LNCaP clone FGC (cell line): ENCODE results near the gene RGS8.

Experiments used
- DNase-seq: peaks from one replicate; pipeline ENCODE4 v3.0.0-alpha.2; 2011; ENCODE audit warnings: low read depth
- H3K4me3 ChIP-seq: 2 replicates; pipeline ENCODE4 v1.5.1; 2011; ENCODE audit warnings: mild to moderate bottlenecking, low read depth, low read length, control low read depth
- CTCF ChIP-seq: IDR thresholded peaks from 2 replicates; pipeline ENCODE4 v1.5.1; 2012; ENCODE audit warnings: mild to moderate bottlenecking; ENCODE audit not compliant: control insufficient read depth, insufficient read depth; ENCODE audit errors: extremely low read depth

The RGS8 gene

GRCh38 chr1:182680901-182681567 lies 3.4 kb downstream of the RGS8 start:
- no peak for TF ChIP-seq CTCF
- no peak overlapping the region for H3K4me3 ChIP-seq
- DNase-seq: no peak

DNA sequence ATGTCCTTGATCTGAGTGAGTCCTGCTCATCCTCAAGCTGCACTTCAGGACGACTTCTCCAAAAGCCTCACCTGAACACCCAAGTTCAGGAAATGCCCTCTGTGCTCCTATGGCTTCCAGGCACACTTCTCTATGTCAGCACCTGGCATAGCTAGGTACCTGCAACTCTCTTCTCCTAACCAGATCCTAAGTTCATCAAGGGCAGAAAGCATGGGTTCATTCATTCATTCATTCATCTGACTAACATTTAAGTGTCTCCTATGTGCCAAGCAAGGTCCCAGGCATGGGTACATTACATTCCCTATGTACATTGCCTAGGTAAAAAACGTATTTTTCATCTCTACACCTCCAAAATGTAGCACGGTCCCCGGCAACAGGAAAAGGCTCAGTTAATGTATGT lies 4.0 kb downstream of the RGS8 start:
- H3K4me3 ChIP-seq: no peak overlapping the region
- no peak for DNase-seq
- TF ChIP-seq CTCF: no peak

GRCh38 chr1:182679684-182680083 lies 4.7 kb downstream of the RGS8 start:
- no peak overlapping the region for H3K4me3 ChIP-seq
- no peak for DNase-seq
- no peak for TF ChIP-seq CTCF

- no peak for TF ChIP-seq CTCF
- H3K4me3 ChIP-seq: no peak overlapping the region
- DNase-seq: no peak
Measured at GRCh38 chr1:182677397-182678098, 6.8 kb downstream of the RGS8 start.

GRCh38 chr1:182676274-182676673 lies 8.1 kb downstream of the RGS8 start:
- no peak overlapping the region for H3K4me3 ChIP-seq
- no peak for TF ChIP-seq CTCF

DNA sequence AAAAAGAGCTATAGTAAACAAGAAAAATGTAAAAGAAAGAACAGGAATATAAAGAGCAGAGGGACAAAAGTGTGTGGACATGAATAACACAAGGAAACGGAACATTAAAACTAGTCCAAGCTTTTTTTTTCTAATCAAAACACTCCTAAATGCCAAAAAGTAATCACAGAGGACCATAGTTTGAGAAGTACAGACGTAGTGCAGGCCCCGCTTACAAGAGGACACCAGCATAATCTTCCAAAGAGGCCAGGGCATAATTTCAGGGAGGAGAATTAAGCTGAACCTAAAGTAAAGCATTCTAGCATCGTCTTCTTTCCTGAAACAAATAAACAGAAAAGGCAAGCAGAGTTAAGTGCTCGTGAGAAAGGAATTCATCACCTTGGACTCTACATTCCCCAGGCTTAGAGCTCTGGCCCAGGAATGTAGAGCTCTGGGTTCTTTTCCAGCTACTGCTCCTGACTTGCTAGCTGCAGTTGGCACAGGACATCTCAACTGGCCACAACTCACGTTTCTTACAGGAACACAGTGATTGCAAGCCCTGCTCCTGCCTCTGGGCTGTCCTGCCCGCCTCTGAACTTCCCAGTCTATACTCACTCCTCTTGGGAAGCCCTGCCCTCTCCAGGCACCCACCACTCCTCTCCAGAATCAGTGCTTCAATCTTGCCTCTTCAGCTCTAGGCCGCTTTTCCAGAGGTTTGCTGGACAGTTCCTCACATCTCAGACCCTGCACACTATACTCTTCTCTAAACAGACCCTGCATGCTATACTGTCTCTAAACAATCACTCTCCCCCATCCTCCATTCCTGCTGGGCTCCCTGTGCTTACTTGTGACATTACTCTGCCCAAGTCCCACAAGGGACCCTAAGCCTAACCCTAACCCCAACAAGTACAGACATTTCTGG lies 9.8 kb downstream of the RGS8 start:
- no peak for DNase-seq
- no peak overlapping the region for H3K4me3 ChIP-seq
- no peak for TF ChIP-seq CTCF

More at GRCh38 chr1:182676274-182676673, 8.1 kb downstream of the RGS8 start:
- DNase-seq: no peak
